GM21515 (cell line): ENCODE results near the gene KLK13.

Experiments used
- ATAC-seq: cut with Tn5 transposase; IDR thresholded peaks from one replicate; pipeline ENCODE4 v1.9.1; 2021; ENCODE audit not compliant: unreplicated experiment

The KLK13 gene

GRCh38 chr19:51065221-51065960 lies 499 bp upstream of the KLK13 start:
- no peak for ATAC-seq

- ATAC-seq = no peak
Measured at GRCh38 chr19:51063664-51064063, 1.2 kb downstream of the KLK13 start.

- no peak for ATAC-seq
Measured at GRCh38 chr19:51060973-51061372, 3.9 kb downstream of the KLK13 start.

- ATAC-seq = no peak
Measured at GRCh38 chr19:51060336-51060735, 4.6 kb downstream of the KLK13 start.

- ATAC-seq = no peak
Measured at GRCh38 chr19:51059715-51060114, 5.2 kb downstream of the KLK13 start.

GRCh38 chr19:51055866-51056265 lies 9.0 kb downstream of the KLK13 start:
- no peak for ATAC-seq

GRCh38 chr19:51047031-51047335 lies 17.9 kb downstream of the KLK13 start:
- ATAC-seq = no peak

- ATAC-seq = no peak
Measured at GRCh38 chr19:51044327-51044726, 20.6 kb downstream of the KLK13 start.

GRCh38 chr19:51043497-51043896 lies 21.4 kb downstream of the KLK13 start:
- no peak for ATAC-seq

GRCh38 chr19:51040151-51040550 lies 24.7 kb downstream of the KLK13 start:
- no peak for ATAC-seq

GRCh38 chr19:51036519-51036918 lies 28.4 kb downstream of the KLK13 start:
- ATAC-seq = no peak

GRCh38 chr19:51034704-51035103 lies 30.2 kb downstream of the KLK13 start, which contains the start of gene KLK12:
Gene KLK12 (minus strand): TSS chr19:51035002. CDS start chr19:51034621, 381 bp downstream.
- no peak for ATAC-seq

- no peak for ATAC-seq
Measured at GRCh38 chr19:51031880-51032225, 33.0 kb downstream of the KLK13 start.

GRCh38 chr19:51031220-51031879 lies 33.5 kb downstream of the KLK13 start:
- ATAC-seq = no peak

GRCh38 chr19:51030631-51031030 lies 34.3 kb downstream of the KLK13 start:
- no peak for ATAC-seq

- ATAC-seq = no peak
Measured at GRCh38 chr19:51029718-51030117, 35.2 kb downstream of the KLK13 start.

GRCh38 chr19:51027873-51028272 lies 37.0 kb downstream of the KLK13 start:
- ATAC-seq = no peak

GRCh38 chr19:51027126-51027806 lies 37.6 kb downstream of the KLK13 start:
- ATAC-seq = no peak

- ATAC-seq = no peak
Measured at GRCh38 chr19:51026554-51026831, 38.4 kb downstream of the KLK13 start, which contains the start of gene KLK11. Gene KLK11 (minus strand): TSS chr19:51026616. CDS start chr19:51025631, 985 bp downstream.

- ATAC-seq = no peak
Measured at GRCh38 chr19:51025809-51026553, 38.9 kb downstream of the KLK13 start.

GRCh38 chr19:51025401-51025800 lies 39.5 kb downstream of the KLK13 start:
- no peak for ATAC-seq

- ATAC-seq = no peak
Measured at GRCh38 chr19:51024924-51025323, 40.0 kb downstream of the KLK13 start.
